NCI-H82 (cell line): ENCODE measurements around the gene CRYBA2.

ENCODE experiments used
- DNase-seq: peaks from one replicate; lab custom pipeline; 2025; lab: John Stamatoyannopoulos, UW

The CRYBA2 gene

DNA sequence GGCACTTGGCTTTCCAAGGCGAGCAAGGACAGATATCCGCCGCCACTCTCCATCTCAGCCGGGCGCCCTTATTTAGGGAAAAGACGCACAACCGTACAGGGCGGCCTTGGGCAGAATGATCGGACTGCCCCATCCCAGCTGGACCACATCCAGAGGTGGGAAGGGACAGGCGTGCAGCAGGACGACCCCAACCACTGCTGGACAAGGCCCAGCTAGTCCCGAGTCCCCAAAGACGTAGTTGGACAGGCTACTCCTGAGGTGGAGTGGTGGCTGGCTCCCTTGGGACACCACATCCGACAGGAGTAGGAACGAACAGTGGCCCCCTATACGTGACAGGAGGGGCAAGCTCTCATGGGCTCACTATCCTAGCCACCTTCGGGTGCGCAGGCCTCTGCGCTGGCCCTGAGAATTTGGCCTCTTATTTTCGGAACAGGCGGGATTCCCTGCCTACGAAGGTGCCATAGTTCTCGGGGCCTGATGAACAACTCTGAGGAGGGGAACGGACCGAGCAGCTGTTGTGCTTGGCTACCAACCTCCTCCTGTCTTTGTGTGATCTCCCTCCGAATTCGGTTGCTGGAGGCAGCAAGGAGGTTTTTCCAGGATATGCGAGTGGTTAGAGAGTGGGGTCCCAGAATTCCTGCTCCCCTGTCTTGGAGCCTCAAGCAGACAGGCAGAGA is 10.5 kb downstream of the CRYBA2 start:
- no peak for DNase-seq

DNA sequence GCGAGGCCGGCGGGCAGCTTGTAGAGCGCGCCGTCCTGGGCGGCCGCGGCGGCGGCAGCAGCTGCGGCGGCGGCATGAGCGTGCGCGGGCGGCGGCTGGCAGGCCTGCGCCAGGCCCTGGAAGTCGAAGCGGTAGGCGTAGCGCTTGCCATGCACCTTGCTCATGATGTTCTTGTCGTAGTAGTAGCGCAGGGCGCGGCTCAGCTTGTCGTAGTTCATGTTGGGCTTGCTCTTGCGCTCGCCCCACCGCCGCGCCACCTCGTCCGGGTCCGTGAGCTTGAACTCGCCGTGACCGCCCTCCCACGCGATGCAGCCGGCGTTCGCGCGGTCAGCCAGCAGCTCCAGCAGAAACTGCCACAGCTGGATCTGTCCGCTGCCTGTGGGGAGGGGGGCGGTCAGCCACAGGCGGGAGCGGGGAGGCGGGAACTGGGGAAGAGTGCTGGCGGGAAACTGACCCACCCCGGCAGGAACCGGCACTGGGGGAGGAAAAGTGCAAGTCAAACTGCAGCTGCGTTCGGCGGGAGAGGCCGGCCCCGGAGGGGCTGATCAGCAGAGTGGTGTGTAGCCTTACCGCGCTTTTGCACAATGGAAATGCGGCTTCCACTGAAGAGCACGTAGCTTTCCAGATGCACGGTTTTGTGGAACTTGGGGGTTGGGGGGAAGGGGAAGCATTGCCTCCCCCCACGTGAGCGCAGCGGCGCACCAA is 11.2 kb downstream of the CRYBA2 start:
- DNase-seq: peak; percentile 39

DNA sequence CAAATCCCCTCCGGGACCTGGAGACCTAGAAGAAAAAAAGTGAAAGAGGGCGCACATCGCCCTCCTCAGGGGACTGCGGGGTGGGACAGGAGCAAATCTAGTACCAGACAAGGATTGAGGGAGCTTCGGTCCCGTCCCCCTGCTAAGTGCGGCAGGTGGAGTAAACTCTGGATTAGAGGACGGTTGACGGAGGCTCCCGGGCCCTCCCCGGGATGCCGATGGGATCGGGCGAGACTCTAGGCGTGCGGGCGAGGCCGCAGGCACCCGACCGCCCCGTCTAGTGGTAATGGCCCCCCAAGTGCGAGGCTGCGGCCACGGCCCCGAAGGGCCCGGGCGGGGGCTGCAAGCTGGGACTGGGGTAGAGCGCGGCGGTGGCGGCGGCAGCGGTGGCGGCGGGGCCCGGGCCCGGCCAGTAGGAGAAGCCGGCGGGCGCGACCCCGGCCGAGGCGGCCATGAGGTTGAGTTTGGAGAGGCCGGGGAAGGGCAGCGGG is 11.8 kb downstream of the CRYBA2 start:
- peak; percentile 72 for DNase-seq

DNA sequence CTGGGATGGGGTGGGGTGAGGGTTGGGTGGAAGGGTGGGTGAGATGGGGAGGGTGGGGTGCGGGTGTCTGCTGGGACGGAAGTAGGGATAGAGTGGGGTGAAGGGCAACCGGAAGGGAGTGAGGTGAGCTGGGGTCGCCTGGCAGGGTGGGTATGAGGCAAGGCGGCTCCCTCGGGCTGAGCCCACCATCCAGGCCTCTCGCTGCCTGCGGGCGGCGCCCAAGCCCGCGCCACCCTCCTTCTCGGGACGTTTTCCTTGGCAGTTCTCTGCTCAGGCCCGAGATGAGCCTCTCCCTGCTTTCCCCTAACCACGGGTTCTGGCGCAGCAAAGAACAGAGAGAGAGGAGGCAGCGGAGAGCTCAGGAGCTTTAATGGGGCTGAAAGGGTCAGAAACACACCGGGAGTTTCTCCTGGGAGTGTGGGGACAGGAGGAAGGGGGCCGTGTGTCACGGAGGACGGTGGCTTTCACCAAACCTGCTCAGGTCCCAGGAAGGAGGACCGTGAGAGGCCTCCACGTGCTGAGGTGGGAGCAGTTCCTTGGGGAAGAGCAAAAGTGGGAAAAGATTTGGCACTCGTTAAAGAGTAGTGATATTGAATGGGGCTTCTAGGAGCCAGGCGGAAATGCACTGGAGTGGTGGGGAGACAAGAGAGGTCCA is 12.4 kb downstream of the CRYBA2 start:
- DNase-seq: no peak

DNA sequence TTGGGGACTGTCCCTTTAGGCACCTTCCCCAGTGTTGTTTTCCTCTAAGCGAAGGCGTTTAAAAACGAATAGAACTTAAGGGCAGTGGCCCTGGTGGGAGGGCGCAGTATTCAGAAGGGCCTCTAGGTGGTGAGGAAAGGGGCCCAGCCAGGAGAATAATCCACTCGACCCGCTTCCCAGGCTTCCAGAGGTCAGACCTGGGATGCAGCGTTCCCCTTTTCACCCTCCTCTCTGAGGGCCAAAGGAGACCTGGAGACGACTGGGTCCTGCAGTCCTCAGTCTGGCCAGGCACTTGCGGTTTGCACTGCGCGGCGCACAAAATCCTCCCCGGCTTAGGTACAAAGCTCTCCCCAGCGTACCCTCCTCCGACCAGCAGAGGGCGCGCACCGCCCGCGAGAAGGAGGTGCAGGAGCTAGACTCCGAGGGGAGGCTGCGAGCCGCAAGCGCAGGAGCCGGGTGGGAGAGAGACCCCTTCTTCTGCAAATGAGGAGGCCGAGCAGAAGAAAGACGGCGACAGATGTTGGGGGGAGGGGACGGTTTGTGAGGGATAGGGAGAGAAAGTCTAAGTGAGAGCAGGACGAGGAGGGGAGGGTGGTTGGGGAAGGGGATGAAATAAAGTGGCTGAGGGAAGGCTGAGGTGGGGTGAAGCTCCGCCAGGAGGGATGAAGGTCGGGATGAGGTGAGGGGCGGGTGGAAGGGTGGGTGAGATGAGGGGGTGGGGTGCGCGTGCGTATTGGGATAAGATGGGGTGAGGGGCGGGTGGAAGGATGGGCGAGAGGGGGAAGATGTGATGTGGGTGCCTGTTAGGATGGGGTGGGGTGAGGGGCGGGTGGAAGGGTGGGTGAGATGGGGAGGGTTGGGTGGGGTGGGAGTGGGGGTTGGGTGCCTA is 13.1 kb downstream of the CRYBA2 start:
- peak; percentile 93 for DNase-seq

DNA sequence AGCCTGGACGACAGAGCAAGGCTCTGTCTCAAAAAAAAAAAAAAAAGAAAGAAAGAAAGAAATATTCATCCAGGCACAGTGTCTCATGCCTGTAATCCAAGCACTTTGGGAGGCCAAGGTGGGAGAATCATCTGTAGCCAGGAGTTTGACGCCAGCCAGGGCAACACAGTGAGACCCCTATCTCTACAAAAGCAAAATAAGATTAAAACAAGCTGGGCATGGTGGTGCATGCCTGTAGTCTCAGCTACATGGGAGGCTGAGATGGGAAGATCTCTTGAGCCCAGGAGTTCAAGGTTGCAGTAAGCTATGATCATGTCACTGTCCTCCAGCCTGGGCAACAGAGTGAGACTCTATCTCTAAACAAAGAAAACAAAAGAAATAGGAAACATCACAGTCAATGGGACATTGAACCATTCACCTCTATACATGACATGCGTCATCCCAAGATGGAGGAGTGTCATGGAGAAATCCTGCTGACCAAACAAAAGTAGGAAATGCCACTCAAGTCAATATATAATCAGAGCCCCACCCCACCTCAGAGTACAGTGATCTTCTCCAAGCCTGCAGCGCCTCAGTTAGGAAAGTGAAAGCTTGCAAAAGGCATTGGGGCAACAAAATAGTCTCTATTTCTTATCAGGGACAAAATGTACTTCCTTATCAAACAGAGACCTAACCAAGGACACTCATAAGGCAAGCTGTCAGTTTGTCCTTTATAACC is 18.0 kb downstream of the CRYBA2 start:
- no peak for DNase-seq

DNA sequence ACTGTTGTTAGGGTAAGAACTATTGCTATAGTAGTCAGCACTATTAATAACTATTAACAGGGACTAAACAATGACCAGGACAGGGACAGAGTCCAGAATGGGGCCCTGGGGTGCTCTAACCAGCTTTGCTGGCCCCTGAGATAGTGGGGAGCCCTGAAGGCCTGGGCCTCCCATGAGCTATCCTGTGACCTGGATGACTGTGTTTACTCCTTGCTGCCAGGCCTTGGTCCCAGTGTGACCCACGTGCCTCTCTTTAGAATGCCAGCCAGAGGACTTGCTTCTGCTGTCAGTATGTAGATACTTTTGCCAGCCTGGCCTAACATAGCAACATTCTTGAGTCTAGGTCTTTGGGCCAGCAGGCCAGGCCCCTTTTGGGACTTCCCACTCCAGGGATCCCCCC is 22.3 kb downstream of the CRYBA2 start:
- DNase-seq: no peak

DNA sequence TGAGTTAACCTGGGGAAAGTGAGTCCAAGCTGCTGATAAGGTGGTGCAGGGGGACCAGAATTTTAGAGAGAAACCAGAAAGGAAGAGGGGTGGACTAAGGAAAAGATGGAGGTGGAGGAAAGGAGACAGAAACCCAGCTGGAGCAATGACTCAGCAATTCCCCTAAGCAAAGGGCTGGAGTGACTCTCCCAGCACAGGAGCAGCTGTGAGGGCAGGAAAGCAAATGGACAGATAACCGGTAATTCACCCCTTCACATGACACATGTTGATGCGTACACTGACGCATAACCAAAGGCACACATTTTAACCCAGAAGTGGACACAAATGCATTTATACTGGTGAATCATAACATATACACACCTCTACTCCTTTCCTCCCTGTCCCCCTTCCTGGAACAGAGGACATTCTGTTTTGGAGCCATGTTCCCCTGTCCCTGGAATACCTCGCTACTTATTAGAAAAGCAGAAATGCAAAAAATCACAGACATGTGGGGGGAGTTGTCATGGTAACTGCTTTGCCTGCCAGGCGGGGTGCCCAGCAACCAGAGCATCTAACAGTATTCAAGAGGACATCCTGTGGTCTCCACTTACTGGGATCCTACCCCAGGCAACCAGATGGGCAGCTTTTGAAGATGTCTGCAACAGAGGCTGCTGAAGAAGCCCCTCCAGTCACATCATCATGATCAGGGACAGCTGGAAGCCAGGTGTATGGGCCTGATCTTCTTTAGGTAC is 29.0 kb downstream of the CRYBA2 start:
- peak; percentile 87 for DNase-seq

DNA sequence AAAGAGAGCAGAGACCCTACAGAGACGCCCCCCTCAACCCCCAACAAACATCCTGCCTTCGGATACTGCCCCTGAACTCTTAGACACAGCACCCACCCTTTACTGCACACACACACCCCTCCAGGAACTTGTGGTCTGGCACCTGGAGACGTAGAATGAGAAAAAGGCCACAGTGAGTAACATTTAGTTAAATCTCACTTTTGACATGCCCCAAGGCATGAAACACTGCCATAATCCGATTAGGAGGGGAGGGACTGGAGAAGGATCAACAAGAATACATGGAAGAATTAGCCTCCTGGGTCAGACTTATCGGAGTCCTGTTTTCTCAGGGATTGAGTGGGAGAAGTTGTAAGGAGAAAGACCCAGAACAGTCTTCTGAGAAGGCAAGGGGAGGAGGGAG is 29.6 kb downstream of the CRYBA2 start:
- peak; percentile 98 for DNase-seq

DNA sequence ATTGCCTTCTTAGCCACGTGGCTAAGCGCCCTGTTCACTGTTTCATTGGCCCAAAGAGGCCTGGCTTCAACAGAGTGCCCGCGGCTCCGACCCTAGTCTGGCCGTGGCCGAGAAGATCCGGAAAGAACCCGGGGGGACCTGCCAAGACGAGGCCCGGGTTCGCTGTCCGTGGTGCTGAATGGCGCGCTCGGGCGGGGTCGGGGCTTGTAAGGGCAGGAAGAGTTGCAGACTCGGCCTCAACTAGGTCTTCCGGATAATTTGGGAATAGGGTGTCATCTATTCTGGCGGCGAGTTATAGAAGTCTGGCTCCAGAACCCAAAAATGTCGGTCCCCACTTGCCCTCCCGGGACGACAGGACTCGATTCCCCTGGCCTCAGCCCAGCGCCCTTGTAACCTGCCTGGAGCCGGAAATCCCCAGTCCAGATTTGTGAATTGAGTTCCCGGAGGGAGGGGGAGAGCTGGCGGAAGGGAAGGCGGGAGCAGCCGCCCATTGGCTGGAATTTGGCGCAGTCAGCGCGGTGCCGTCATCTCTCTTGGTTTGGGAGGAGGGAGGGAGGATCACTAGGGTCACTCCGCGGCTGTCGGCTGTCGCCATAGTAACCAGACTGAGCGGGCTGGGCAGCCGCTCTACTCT is 30.2 kb downstream of the CRYBA2 start:
- DNase-seq: peak; percentile 99

DNA sequence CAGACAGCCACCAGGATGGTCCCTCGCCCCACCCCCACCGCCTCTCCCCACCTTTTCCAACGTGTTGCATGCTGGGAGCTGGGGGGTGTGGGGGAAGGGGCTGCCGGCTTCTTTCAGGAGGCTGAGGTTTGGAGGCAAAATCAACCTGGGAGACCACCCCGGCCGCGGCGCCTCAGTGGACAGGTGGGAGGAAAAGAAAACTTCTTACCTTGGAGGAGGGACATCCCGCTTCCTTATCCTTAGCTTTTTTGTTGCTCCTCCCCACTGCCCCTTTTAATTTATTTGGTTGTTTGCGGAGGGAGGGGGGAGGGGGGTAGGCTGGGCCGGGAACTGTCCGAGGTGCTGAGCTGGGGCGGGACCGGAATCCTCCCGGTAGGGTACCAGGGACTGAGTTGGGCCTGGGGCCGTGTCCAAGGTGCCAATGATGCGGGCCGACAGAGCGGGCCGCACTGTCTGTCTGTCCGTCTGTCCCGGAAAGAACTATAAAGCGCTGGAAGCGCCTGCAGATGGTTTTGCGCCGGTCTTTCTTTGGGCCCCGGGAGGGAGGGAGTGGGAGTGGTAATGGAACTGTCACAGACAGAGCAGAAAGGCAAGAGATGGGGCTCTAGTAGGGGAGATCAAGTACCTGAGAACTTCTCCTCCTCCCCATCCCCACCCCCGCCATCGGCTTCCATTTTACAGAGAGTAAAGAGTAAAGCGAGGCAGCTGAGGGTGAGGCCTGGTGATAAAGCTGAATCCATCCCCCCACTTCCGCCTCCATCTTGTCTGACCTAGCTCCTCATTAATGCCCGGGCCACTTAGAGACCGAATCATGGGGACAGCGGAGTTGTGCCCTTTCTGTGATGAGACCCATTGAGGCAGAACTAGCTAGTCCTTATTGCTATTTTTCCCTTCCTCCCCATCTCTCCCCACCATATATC is 31.3 kb downstream of the CRYBA2 start:
- DNase-seq: peak; percentile 87

DNA sequence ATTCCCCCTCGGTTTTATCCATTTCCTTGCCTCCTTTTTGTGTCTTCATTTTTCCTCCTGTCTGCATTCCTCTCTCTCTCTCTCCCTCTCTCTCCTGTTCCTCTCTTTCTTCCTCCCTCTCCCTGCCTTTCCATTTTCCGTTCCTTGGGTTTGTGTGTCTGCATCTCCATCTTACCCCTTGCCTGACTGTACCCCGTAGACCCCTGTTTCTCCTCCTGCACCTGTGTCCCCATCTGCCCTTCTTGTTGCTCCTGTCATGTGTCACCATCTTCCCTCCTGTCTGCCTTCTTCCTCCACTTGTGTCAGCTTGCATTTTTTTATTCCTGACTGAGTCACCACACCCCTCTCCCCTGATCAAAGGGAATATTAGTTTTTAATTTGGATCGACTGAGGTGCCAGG is 32.0 kb downstream of the CRYBA2 start:
- DNase-seq: no peak

DNA sequence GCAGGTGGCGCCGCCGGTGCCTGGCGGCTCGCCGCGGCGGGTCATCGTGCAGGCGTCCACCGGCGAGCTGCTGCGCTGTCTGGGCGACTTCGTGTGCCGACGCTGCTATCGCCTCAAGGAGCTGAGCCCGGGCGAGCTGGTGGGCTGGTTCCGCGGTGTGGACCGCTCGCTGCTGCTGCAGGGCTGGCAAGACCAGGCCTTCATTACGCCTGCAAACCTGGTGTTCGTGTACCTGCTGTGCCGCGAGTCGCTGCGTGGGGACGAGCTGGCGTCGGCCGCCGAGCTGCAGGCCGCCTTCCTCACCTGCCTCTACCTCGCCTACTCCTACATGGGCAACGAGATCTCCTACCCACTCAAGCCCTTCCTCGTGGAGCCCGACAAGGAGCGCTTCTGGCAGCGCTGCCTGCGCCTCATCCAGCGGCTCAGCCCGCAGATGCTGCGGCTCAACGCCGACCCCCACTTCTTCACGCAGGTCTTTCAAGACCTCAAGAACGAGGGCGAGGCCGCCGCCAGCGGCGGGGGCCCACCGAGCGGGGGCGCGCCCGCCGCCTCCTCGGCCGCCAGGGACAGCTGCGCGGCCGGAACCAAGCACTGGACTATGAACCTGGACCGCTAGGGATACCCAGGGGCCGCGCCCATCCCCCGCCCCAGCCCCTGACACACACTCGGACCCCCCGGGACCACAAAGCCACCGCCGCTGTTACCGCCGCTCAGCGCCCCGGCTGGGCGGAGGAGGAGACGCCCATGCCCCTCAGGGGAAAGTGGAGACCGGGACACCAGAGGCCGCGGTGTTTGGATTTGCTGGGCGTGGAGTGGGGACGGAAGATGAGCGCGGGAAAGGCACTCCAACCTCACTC is 32.7 kb downstream of the CRYBA2 start:
- peak; percentile 74 for DNase-seq

DNA sequence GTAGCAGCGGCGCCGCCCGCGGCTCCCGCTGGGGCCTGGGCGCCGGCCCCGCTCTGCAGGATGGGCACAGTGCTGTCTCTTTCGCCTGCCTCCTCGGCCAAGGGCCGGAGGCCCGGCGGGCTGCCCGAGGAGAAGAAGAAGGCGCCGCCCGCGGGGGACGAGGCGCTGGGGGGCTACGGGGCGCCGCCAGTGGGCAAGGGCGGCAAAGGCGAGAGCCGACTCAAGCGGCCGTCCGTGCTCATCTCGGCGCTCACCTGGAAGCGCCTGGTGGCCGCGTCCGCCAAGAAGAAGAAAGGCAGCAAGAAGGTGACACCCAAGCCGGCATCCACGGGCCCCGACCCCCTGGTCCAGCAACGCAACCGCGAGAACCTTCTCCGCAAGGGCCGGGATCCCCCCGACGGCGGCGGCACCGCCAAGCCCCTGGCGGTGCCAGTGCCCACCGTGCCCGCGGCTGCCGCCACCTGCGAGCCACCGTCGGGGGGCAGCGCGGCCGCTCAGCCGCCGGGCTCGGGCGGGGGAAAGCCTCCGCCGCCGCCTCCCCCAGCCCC is 33.4 kb downstream of the CRYBA2 start:
- DNase-seq: peak; percentile 66

DNA sequence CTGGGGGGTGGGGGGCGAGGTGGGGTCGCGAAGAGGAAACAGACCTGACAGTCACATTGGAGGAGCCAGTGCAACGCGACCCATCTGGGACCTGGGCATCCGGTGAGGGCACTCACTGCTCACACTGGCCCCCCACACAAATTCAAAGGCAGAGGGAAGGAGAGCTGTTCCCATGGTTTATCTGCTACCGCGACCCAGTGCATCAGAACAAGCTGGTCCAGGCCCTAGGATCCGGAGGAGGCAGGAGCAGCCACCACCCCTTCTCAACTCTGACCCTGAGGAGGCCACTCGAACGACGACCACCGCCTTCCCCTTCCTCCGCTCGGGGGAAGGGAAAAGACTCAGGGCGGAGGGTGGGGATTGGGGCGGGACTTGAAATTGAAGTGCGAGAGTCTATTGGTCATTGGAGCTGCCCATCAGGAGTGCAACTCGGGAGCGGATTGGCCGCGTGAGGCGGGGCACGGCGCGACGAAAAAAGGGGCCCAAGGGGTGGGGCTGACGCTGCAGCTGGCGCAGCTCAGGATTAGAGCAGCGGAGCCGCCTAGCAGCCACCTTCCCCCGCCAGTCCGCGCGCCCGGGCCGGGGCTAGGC is 34.0 kb downstream of the CRYBA2 start, which contains the start of gene CDK5R2:
Gene CDK5R2, plus strand, starts transcription at position 526 of the 591 bp plus-strand sequence. CDS start 155 bp downstream, outside the sequence.
- peak; percentile 99 for DNase-seq

DNA sequence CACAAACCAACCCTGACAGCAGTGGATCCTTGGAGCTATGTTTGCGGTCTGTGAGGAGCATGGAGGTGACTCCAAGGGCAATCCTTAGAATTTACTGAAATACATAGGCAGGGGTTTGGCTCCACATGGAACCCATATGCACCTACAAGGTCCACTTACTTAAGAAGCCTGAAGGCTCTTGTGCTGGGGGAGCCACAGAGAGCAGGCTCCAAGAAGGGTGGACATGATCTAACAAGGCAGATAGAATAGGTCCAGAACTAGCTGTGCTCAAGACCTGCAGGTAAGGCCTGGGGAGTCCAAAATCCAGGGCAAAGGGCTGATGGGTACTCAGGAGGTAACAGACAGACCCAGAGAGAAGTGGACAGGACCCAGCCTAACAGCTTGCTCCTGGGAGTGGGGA is 34.9 kb downstream of the CRYBA2 start:
- no peak for DNase-seq

DNA sequence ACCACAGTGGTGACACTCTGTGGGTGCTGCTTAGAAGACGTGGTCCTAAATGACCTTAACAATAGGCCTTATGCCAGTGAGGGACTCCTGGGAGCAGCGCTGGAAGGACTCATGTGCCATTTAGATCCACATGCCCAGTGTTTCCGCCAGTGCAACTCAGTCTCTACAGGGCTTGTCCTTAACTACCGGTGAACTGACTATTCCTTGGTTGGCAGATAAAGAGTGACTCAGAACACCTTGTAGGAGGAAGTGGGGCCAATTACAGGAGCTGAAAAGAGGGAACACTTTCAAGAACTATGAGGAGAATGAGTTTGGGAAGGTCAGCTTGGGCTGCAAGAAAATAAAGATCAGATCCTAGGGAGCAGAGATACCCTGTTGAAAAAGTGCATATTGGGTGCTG is 35.6 kb downstream of the CRYBA2 start:
- DNase-seq: no peak
